HG03066 (cell line): ENCODE data around the gene ZNF512.
"Not testable (repeated sequence)": the region's sequence is repeated elsewhere in the genome, so short reads cannot be mapped to it uniquely, and the experiment has no call there.

Experiments
- ATAC-seq: cut with Tn5 transposase; IDR thresholded peaks from one replicate; pipeline ENCODE4 v1.9.1; 2021; ENCODE audit warnings: low read depth; ENCODE audit not compliant: unreplicated experiment

ZNF512 gene

GRCh38 chr2:27630257-27630656, 47.4 kb downstream of the ZNF512 start:
- ATAC-seq = not testable (repeated sequence)

GRCh38 chr2:27634291-27634690, 51.4 kb downstream of the ZNF512 start:
- ATAC-seq = no peak

- no peak for ATAC-seq
These were observed 53.9 kb downstream of the ZNF512 start for GRCh38 chr2:27636766-27637165.

DNA sequence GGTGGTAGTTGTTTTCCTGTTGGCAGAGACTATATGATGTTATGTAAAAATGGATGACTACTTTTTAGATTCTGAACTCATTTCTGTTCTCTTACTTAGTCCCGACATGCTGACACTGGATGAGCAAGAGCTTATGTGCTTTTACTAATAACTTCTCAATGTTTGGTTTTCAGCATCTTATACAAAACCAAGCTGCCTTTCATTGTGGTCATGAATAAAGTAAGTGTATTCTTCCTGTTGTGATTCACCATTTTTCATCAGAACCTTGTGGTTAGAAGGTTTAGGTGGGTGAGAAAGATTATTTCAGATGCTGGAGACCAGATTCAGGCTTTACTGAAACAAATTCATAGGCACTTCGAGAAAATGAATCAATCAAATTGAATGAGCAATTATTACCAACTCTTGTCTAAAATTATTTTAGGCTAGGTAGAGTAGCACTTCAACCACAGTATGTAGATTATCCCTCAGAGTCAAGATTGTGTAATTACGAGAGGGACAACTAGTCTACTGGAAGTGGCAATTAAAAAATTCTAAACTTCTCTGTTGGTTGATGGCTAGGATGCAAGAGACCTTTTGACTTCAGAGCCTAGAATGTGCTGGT, 55.3 kb downstream of the ZNF512 start:
- no peak for ATAC-seq

- ATAC-seq = no peak
These were observed 55.9 kb downstream of the ZNF512 start for GRCh38 chr2:27638709-27639108.

GRCh38 chr2:27640722-27641245, 57.9 kb downstream of the ZNF512 start:
- ATAC-seq = no peak

- ATAC-seq = no peak
These were observed 62.4 kb downstream of the ZNF512 start for GRCh38 chr2:27645197-27645596.

DNA sequence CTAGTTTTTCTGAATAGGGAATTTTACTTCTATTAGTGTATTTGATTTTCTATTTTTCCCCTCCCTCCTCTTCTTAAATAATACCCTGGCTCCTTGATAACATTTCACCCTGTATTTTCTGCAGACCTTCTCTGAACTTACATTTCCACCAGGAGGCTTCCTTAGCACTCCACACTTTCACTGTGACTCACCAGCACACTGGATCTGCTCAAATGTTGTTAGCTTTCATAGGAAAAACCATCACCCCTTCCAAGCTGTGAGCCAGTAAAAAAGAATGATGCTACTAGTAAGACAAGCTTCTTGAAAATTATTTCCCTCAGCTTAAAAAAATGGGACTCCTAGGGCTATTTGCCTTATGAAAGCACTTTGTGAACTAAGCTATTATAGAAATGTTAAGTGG, 64.4 kb downstream of the ZNF512 start:
- no peak for ATAC-seq

- ATAC-seq = no peak
These were observed 64.9 kb downstream of the ZNF512 start for GRCh38 chr2:27647737-27648136.

- no peak for ATAC-seq
These were observed 68.2 kb downstream of the ZNF512 start for GRCh38 chr2:27651056-27651455.

- no peak for ATAC-seq
These were observed 69.5 kb downstream of the ZNF512 start for GRCh38 chr2:27652341-27652740.

DNA sequence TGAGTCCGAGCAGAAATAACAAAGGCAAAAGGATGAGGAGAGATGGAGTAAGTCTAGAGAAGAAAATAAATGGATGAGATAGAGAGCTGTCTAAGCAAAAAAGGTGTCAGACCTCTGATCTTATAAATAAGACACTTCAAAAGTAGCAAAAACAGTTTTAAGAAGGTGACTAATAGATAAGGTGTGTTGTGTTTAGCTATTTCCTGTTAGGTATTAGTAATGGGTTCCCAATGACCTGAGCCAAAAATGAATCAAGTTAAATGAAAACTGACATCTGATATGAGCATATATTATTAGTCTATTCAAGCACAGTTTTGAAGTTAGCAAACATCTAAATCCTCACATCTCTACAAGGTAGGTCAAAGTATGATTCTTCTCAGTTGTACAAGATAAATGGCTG, 69.9 kb downstream of the ZNF512 start:
- no peak for ATAC-seq

DNA sequence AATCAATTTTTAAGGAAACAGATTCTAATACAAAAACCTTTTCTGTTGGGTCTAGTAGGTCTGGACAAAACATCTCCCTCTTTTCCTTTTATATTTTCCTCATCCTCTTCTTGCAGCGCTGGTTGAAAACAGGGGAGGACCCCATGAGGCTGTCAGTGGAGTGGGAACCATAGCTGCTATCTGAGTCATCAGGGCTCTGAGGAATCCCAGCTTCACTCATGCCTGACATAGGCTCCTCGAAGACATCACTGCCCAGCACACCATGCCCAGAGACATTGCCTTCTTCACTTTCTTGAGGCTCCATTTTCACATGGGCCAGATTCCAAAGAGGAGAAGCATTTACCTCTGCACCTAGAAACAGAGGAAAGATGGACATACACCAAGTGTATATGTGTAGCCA, 70.6 kb downstream of the ZNF512 start:
- no peak for ATAC-seq

DNA sequence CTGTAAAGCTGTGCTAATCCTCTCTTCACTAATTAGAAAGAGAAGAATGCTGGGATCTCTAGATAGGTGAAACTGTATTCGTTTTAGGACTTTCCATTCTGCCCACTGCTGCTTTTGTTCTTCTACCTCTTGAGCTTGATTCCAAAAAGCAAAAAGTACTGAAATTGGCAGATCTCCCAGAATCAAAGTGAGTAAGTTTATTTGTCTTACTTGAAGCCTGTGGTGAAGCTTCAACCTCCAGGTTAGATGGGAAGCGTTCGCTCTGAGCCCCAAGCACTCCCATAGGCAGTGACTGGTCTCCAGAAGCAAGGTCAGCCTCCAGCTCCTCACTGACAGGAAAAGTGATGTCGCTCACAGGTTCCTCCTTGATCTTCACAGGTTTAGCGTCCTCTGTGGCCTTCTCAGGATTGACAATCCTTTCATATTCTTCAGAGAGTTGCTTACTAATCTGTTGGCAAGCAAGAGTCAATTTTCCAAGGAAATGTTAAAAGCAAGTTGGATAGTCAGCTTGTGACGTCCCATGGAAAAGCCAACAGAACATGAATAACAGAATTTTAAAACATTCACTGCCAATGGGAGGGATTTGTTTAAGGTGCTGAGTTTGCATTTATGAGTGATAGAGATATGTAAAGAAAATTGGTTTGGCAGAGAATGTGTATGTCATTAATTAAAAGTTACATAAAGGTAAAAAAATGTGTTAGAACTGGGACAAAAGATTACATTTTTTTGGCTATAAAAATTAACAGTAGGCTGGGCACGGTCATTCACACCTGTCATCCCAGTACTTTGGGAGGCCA, 72.5 kb downstream of the ZNF512 start:
- no peak for ATAC-seq

DNA sequence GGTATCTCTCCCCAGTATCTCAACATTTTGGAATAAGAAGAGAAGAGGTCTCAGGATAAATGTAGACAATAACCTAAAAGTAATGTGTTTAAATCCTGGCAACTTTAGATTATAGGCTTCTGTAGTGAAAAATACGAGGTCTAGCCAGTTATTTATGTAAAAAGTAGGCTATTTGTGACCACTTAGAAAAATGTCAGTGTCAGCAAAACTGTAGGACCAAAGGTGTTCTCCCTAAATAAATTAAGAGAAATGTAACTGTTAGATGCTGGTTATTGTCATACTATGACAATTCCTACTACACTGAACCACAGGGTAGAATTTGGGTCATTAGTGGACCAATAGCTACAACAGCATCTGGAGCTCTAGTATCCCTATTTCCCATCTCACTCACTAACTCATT, 78.5 kb downstream of the ZNF512 start:
- no peak for ATAC-seq

GRCh38 chr2:27663285-27664153, 80.7 kb downstream of the ZNF512 start, which contains the start of the genes SLC4A1AP and SUPT7L:
SLC4A1AP (plus strand) TSS chr2:27663889; CDS start chr2:27663915, 26 bp downstream.
SUPT7L (minus strand) TSS chr2:27663614; CDS start chr2:27662192, 1,422 bp downstream.
- no peak for ATAC-seq

GRCh38 chr2:27664154-27664574, 81.3 kb downstream of the ZNF512 start:
- ATAC-seq = no peak

GRCh38 chr2:27664622-27665363, 82.0 kb downstream of the ZNF512 start:
- ATAC-seq = no peak

DNA sequence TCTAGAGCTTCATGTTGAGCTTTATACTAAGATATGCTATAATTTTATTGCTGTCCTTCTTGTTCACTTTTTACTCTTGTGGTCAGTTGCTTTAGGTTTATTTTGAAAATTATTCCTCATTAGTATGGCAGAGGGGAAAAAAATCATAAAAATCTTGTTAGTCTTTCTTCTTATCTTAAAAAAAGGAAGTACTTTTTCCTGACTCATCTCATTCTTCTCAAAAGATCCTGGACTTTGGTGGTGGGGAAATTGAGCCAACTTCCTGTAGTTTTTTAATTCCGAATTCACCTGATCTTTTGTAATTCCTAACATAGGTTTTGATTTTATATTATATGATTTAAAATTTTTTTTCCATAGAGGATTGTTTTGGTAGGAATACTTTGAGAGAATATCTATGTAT, 84.6 kb downstream of the ZNF512 start:
- ATAC-seq = no peak

DNA sequence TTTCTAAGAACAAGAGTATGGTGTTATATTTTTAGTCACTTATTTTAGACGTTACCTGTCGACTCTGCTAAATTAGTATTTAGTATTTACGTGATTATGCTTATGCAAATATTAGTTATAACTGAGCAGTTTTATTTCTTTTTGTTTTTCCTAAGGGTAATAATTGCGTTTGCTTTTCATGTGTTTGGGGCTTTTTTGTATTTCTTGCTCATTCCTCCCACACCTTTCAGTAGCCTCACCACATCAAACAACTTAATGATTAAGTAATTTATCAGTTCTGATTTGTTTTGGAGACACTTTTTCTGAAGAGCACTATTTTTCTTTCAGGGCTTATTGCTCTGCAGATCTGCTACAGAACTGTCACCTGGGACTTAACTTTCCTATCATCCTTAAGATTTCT, 88.4 kb downstream of the ZNF512 start:
- no peak for ATAC-seq
